Measurements from ENCODE around the gene MRPS7.
"Not testable (repeated sequence)": the region's sequence is repeated elsewhere in the genome, so short reads cannot be mapped to it uniquely, and the experiment has no call there.

Gene MRPS7

DNA sequence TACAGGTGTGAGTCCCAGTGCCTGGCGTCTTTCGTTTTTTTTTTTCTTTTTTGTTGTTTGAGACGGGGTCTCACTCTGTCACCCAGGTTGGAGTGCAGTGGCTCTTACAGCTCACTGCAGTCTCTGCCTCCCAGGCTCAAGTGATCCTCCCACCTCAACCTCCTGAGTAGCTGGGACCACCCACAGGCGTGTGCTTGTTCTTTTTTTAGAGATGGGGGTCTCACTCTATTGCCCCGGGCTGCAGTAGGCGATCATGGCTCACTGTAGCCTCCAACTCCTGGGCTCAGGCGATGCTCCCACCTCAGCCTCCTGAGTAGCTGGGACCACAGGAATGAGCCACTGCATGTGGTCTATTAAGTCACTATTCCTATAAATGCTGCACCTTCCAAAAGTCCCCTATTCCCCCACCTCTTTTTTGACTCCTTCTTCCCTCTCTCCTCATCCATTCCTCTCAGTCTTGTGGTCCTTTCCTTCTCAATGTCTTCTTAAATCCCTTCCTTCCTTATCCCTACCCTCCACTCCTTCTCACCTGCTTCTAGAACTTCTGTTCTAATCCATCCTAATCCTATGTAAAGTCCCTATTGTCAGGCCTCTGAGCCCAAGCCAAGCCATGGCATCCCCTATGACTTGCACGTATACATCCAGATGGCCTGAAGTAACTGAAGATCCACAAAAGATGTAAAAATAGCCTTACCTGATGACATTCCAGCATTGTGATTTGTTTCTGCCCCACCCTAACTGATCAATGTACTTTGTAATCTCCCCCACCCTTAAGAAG is 9.5 kb upstream of the MRPS7 start:
- H3K4me3 ChIP-seq (ENCODE audit: low read depth in 1 of 2, low read length in 1 of 2), result no peak overlapping the region
- no peaks in the 10 kb centered on the region for H3K27me3 ChIP-seq
- H3K4me1 ChIP-seq (ENCODE audit: control insufficient read depth in 1 of 2, insufficient read depth in 1 of 2, low read depth in 1 of 2, low read length in 1 of 2), result peaks cover 27 to 29% of the 10 kb centered on the region in 2 experiments
- peaks cover 7% of the 10 kb centered on the region for H3K36me3 ChIP-seq
- H3K9me3 ChIP-seq, result no peaks in the 10 kb centered on the region
- TF ChIP-seq CTCF (IDR thresholded peaks at IDR 0.05), result no peak
- H3K27ac ChIP-seq, result peak overlapping the region; percentile 78

DNA sequence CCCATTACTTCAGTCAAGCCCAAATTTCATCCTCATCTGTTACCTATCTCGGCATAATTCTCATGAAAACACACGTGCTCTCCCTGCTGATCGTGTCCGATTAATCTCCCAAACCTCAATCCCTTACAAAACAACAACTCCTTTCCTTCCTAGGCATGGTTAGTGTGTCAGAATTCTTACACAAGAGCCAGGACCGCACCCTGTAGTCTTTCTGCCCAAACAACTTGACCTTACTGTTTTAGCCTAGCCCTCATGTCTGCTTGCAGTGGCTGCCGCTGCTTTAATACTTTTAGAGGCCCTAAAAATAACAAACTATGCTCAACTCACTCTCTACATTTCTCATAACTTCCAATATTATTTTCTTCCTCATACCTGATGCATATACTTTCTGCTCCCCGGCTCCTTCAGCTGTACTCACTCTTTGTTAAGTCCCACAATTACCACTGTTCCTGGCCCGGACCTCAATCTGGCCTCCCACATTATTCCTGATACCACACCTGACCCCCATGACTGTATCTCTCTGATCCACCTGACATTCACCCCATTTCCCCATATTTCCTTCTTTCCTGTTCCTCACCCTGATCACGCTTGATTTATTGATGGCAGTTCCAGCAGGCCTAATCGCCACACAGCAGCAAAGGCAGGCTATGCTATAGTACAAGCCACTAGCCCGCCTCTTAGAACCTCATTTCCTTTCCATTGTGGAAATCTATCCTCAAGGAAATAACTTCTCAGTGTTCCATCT is 5.6 kb upstream of the MRPS7 start:
- peaks cover 43 to 45% of the 10 kb centered on the region in 2 experiments for H3K4me1 ChIP-seq (ENCODE audit: control insufficient read depth in 1 of 2, insufficient read depth in 1 of 2, low read depth in 1 of 2, low read length in 1 of 2)
- H3K27ac ChIP-seq, result peak overlapping the region; percentile 72
- not testable (repeated sequence) for H3K36me3 ChIP-seq; H3K9me3 ChIP-seq; H3K27me3 ChIP-seq; H3K4me3 ChIP-seq (ENCODE audit: low read depth in 1 of 2, low read length in 1 of 2)

- H3K9me3 ChIP-seq, H3K27me3 ChIP-seq: not testable (repeated sequence)
These were observed 4.5 kb upstream of the MRPS7 start for GRCh38 chr17:75257228-75257627.

DNA sequence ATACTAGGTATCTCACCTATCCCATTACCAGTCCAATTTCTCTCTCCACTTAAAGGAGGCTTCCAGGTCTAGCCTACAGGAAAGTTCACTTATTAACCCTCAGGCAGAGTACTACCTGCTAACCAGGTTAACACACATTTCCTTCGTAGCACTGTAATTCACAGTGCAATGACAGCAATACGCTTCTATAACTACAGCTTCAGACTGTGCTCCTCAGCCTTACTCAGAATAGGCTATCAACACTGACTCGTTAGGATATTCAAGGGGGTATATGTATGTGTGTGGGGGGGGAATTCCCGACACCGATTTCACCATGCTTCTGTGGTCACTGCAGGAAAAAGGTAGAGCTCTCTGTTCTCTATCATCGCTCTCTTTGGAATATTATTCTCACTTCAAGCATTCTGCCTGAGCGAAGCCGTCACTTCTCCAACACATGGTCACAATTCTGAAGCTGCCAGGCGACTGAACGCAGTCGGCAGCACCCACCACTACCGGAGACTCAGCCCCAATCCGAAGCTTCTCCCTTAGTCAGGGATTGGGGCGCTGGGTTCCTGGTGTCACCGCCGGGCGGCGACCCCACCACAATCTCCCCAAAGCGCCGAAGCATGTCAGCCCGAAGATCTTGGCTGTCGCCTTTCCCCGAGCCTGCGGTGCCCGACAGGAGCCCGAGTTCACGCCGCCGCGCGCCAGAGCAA is 891 bp upstream of the MRPS7 start:
- Histone ChIP-seq H3K4me1 (ENCODE audit: control insufficient read depth in 1 of 2, insufficient read depth in 1 of 2, low read depth in 1 of 2, low read length in 1 of 2) (peaks cover 46 to 49% of the 10 kb centered on the region in 2 experiments), H3K27me3 (no peaks in the 10 kb centered on the region), H3K36me3 (no peaks in the 10 kb centered on the region), H3K9me3 (no peaks in the 10 kb centered on the region), H3K4me3 (ENCODE audit: low read depth in 1 of 2, low read length in 1 of 2) (peak overlapping the region; percentile 78 to 99), H3K27ac (peak overlapping the region; percentile 96)
- no peak for TF ChIP-seq CTCF (IDR thresholded peaks at IDR 0.05)

More at GRCh38 chr17:75257228-75257627, 4.5 kb upstream of the MRPS7 start:
- H3K4me1 ChIP-seq (ENCODE audit: control insufficient read depth in 1 of 2, insufficient read depth in 1 of 2, low read depth in 1 of 2, low read length in 1 of 2), result peaks cover 36 to 39% of the 10 kb centered on the region in 2 experiments
- not testable (repeated sequence) for H3K27ac ChIP-seq; H3K36me3 ChIP-seq; H3K4me3 ChIP-seq (ENCODE audit: low read depth in 1 of 2, low read length in 1 of 2)

- peak overlapping the region; percentile 96 for H3K27ac ChIP-seq
- no peaks in the 10 kb centered on the region for H3K27me3 ChIP-seq
- H3K4me1 ChIP-seq (ENCODE audit: control insufficient read depth in 1 of 2, insufficient read depth in 1 of 2, low read depth in 1 of 2, low read length in 1 of 2), result peaks cover 49 to 54% of the 10 kb centered on the region in 2 experiments
- no peak for TF ChIP-seq CTCF (IDR thresholded peaks at IDR 0.05)
- H3K9me3 ChIP-seq, result no peaks in the 10 kb centered on the region
- no peaks in the 10 kb centered on the region for H3K36me3 ChIP-seq
- peak overlapping the region; percentile 78 to 99 for H3K4me3 ChIP-seq (ENCODE audit: low read depth in 1 of 2, low read length in 1 of 2)
These were observed 480 bp downstream of the MRPS7 start for GRCh38 chr17:75262112-75262606.

DNA sequence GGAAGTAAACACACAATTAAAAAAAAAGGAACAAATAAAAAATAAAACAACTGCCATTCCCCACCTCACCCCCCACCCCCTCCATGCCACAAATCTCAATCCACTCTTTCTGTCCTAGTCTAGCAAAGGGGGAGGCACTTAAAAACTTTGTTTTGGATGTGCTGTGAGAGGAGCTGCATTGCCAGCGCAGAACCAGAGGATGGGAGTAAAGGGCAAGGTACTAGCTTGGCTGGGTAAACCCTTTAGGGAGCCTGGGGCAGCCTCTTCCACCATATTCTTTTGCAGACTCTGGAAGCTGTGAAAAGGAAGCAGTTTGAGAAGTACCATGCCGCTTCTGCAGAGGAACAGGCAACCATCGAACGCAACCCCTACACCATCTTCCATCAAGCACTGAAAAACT is 1.4 kb downstream of the MRPS7 start:
- H3K9me3 ChIP-seq, result no peaks in the 10 kb centered on the region
- H3K27ac ChIP-seq, result no peak overlapping the region
- H3K27me3 ChIP-seq, result no peaks in the 10 kb centered on the region
- no peaks in the 10 kb centered on the region for H3K36me3 ChIP-seq
- H3K4me1 ChIP-seq (ENCODE audit: control insufficient read depth in 1 of 2, insufficient read depth in 1 of 2, low read depth in 1 of 2, low read length in 1 of 2), result peaks cover 58 to 62% of the 10 kb centered on the region in 2 experiments
- no peak overlapping the region for H3K4me3 ChIP-seq (ENCODE audit: low read depth in 1 of 2, low read length in 1 of 2)
- no peak for TF ChIP-seq CTCF (IDR thresholded peaks at IDR 0.05)

All from neutrophil (primary cell).